HL-60 (cell line): Measurements from ENCODE around the gene CNR2.
"Not testable (repeated sequence)": the region's sequence is repeated elsewhere in the genome, so short reads cannot be mapped to it uniquely, and the experiment has no call there.

ENCODE experiments used
- DNase-seq, 2 experiments: peaks; one replicate each; pipeline ENCODE4 v3.0.0-alpha.2; 2010 to 2020; ENCODE audit warnings: low read depth in 1 of 2, low spot score in 1 of 2
- H3K27ac ChIP-seq: fragments of 250-450 bp; sonication (Bioruptor Pico); replicated peaks from 2 replicates; pipeline ENCODE4 v1.5.1; 2020; ENCODE audit warnings: mild to moderate bottlenecking, moderate library complexity
- H3K27me3 ChIP-seq: fragments of 250-450 bp; sonication (Bioruptor Pico); 2 replicates; pipeline ENCODE4 v1.5.1; 2021; ENCODE audit warnings: mild to moderate bottlenecking, moderate library complexity; ENCODE audit not compliant: insufficient read depth, poor library complexity, severe bottlenecking
- H3K4me3 ChIP-seq: replicated peaks from 2 replicates; pipeline ENCODE4 v1.5.1; 2011; ENCODE audit warnings: mild to moderate bottlenecking, control low read depth, low read length; ENCODE audit not compliant: insufficient read depth
- CTCF ChIP-seq: IDR thresholded peaks from one replicate; pipeline ENCODE4 v1.5.1; 2011; ENCODE audit warnings: low read length, control low read depth, inconsistent platforms; ENCODE audit not compliant: insufficient read depth
- GABPA ChIP-seq: IDR thresholded peaks from 2 replicates; pipeline ENCODE4 v1.6.1; 2012; ENCODE audit warnings: low read depth
- POLR2AphosphoS5 ChIP-seq: IDR thresholded peaks from 2 replicates; pipeline ENCODE4 v1.6.1; 2012; ENCODE audit warnings: low read depth
- REST ChIP-seq: IDR thresholded peaks from 2 replicates; pipeline ENCODE4 v1.6.1; 2012; ENCODE audit warnings: low read depth; ENCODE audit not compliant: insufficient replicate concordance
- SPI1 ChIP-seq: IDR thresholded peaks from 2 replicates; pipeline ENCODE4 v1.6.1; 2012; ENCODE audit warnings: low read depth, mild to moderate bottlenecking, borderline replicate concordance

The CNR2 gene

GRCh38 chr1:23958810-23959460 is 45.8 kb upstream of the CNR2 start:
- H3K27ac ChIP-seq = peak overlapping the region; percentile 100
- peak; percentile 94 to 99 for DNase-seq
- H3K4me3 ChIP-seq = peak overlapping the region; percentile 48
- TF ChIP-seq POLR2AphosphoS5 (peak; percentile 88), REST (no peak), CTCF (peak; percentile 23), GABPA (peak; percentile 61), SPI1 (peak; percentile 66; the same call in 1 of the 2 replicates)
- no peaks in the 10 kb centered on the region for H3K27me3 ChIP-seq

- DNase-seq = peak in 1 of 2 experiments; percentile 65
- H3K27me3 ChIP-seq = not testable (repeated sequence)
- H3K4me3 ChIP-seq = peak overlapping the region; percentile 48
- peak overlapping the region; percentile 100 for H3K27ac ChIP-seq
These were observed 45.1 kb upstream of the CNR2 start for GRCh38 chr1:23958040-23958809.

DNA sequence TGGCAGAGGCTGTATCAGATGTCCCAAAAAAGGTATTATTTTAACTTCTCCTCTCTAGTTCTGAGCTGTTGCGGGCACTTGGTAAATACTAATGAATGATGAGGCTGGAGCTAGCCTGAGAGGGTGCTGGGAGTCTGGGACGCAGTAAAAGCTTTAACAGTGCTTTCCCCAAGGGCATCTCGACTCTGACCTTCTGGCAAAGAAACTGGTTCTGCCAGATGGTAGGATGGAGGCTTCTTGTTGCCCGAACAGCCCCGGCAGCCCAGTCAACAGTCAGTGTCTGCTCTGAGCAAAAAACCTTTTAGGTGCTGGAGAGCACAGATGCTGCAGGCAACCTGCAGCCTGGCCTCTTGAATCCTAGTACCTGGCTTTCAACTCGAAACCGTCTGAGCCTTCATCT is 43.9 kb upstream of the CNR2 start:
- H3K27ac ChIP-seq = no peak overlapping the region
- no peak for DNase-seq
- H3K27me3 ChIP-seq = no peaks in the 10 kb centered on the region

More for the DNA sequence above, 43.9 kb upstream of the CNR2 start:
- no peak for TF ChIP-seq GABPA
- no peak for TF ChIP-seq SPI1
- no peak for TF ChIP-seq CTCF
- TF ChIP-seq POLR2AphosphoS5 = no peak
- no peak for TF ChIP-seq REST
- H3K4me3 ChIP-seq = no peak overlapping the region
